Uterus (tissue), 4 donors: ENCODE measurements around the gene LMX1B. TPM values are rescaled to one million over a fixed set of nuclear protein-coding genes. Genes with fewer than 3 reads are reported as not detected.

Experiments
- DNase-seq, 2 donors: peaks; one replicate each; pipeline ENCODE4 v3.0.0-alpha.2; 2019 to 2020
- H3K27ac ChIP-seq, 2 donors: fragments of 200-600 bp; sonication (generic); 1 replicate in 1 of 2; 2 replicates in 1 of 2; pipeline ENCODE4 v1.5.1; 2016 to 2018
- H3K27me3 ChIP-seq, 2 donors: fragments of 200-600 bp; sonication (generic); one replicate each; pipeline ENCODE4 v1.5.1; 2018 to 2019; ENCODE audit warnings: control low read depth in 1 of 2
- H3K36me3 ChIP-seq, 2 donors: fragments of 200-600 bp; sonication (generic); one replicate each; pipeline ENCODE4 v1.5.1; 2019; ENCODE audit warnings: control low read depth in 1 of 2
- H3K4me1 ChIP-seq, 2 donors: fragments of 200-600 bp; sonication (generic); one replicate each; pipeline ENCODE4 v1.5.1; 2018 to 2019; ENCODE audit warnings: control low read depth in 1 of 2
- H3K4me3 ChIP-seq, 2 donors: fragments of 200-600 bp; sonication (generic); 1 replicate in 1 of 2; 2 replicates in 1 of 2; pipeline ENCODE4 v1.5.1; 2018 to 2019; ENCODE audit warnings: mild to moderate bottlenecking in 1 of 2
- H3K9me3 ChIP-seq, 2 donors: fragments of 200-600 bp; sonication (generic); one replicate each; pipeline ENCODE4 v1.5.1; 2019; ENCODE audit warnings: control low read depth in 1 of 2
- POLR2A ChIP-seq, 2 donors: fragments of 450-650 bp; IDR thresholded peaks; one replicate each; pipeline ENCODE4 v1.6.1; 2016; ENCODE audit warnings: antibody characterized with exemption in 2 of 2, mild to moderate bottlenecking in 1 of 2, moderate library complexity in 1 of 2
- intact Hi-C: fragments of 100-400 bp; cut with DNase I; formaldehyde crosslinking; loops from one replicate; pipeline ENCODE4 v1.15.1; 2023; ENCODE audit warnings: low total_unique reads
- total RNA-seq, 4 donors: library from RNA; depleted of rRNA in 3 of 4; stranded (reverse); fragments of >200 nt in 3 of 4; gene quantifications; one replicate each; pipeline versions ENCODE4 v1.1.0 to v1.2.4, GENCODE V29; 2014 to 2023
- TF ChIP-seq, protein P1 (sequence below), 4 experiments: fragments of 200-600 bp in 2 of 4; fragments of 450-650 bp in 2 of 4; sonication (generic) in 2 of 4; IDR thresholded peaks; one replicate each; pipeline ENCODE4 v1.5.1; 2016 to 2019; ENCODE audit warnings: antibody characterized with exemption in 4 of 4, mild to moderate bottlenecking in 2 of 4, moderate library complexity in 1 of 4
- donor health status: DM: yes; HTN: yes; CAD: no.

LMX1B gene
- total RNA-seq, 4 donors from 2014 or later, result not detected

- intact Hi-C loops, result no loop called here
- no peak for TF ChIP-seq POLR2A (IDR thresholded peaks at IDR 0.05)
- TF ChIP-seq, protein P1, sequence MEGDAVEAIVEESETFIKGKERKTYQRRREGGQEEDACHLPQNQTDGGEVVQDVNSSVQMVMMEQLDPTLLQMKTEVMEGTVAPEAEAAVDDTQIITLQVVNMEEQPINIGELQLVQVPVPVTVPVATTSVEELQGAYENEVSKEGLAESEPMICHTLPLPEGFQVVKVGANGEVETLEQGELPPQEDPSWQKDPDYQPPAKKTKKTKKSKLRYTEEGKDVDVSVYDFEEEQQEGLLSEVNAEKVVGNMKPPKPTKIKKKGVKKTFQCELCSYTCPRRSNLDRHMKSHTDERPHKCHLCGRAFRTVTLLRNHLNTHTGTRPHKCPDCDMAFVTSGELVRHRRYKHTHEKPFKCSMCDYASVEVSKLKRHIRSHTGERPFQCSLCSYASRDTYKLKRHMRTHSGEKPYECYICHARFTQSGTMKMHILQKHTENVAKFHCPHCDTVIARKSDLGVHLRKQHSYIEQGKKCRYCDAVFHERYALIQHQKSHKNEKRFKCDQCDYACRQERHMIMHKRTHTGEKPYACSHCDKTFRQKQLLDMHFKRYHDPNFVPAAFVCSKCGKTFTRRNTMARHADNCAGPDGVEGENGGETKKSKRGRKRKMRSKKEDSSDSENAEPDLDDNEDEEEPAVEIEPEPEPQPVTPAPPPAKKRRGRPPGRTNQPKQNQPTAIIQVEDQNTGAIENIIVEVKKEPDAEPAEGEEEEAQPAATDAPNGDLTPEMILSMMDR (IDR thresholded peaks at IDR 0.05), result no peak
- Histone ChIP-seq H3K36me3 (no peaks in the 10 kb centered on the region), H3K9me3 (no peaks in the 10 kb centered on the region), H3K27me3 (peaks cover 8 to 52% of the 10 kb centered on the region in 2 donors), H3K4me3 (no peak overlapping the region), H3K4me1 (peaks cover 0 to 10% of the 10 kb centered on the region in 2 donors), H3K27ac (no peak overlapping the region)
- DNase-seq, result no peak
Measured at GRCh38 chr9:126618585-126619360, 5.0 kb downstream of the LMX1B start.

GRCh38 chr9:126619361-126620135, 5.8 kb downstream of the LMX1B start:
- intact Hi-C loops, result no loop called here
- Histone ChIP-seq H3K4me1 (peaks cover 0 to 10% of the 10 kb centered on the region in 2 donors), H3K27me3 (peaks cover 5 to 57% of the 10 kb centered on the region in 2 donors), H3K4me3 (no peak overlapping the region), H3K36me3 (no peaks in the 10 kb centered on the region), H3K27ac (no peak overlapping the region), H3K9me3 (no peaks in the 10 kb centered on the region)
- DNase-seq, result no peak
- TF ChIP-seq POLR2A (IDR thresholded peaks at IDR 0.05), result no peak
- TF ChIP-seq, protein P1 (IDR thresholded peaks at IDR 0.05), result no peak

GRCh38 chr9:126620478-126620877, 6.8 kb downstream of the LMX1B start:
- TF ChIP-seq, protein P1 (IDR thresholded peaks at IDR 0.05), result no peak
- Histone ChIP-seq H3K36me3 (no peaks in the 10 kb centered on the region), H3K4me1 (peaks cover 0 to 3% of the 10 kb centered on the region in 2 donors), H3K4me3 (no peak overlapping the region), H3K27me3 (peaks cover 5 to 62% of the 10 kb centered on the region in 2 donors), H3K27ac (no peak overlapping the region), H3K9me3 (no peaks in the 10 kb centered on the region)
- DNase-seq, result no peak
- intact Hi-C loops, result no loop called here

GRCh38 chr9:126621061-126621918, 7.6 kb downstream of the LMX1B start:
- DNase-seq, result no peak
- H3K4me3 ChIP-seq, result no peak overlapping the region
- H3K27ac ChIP-seq, result no peak overlapping the region
- no peaks in the 10 kb centered on the region for H3K9me3 ChIP-seq
- H3K36me3 ChIP-seq, result no peaks in the 10 kb centered on the region
- TF ChIP-seq, protein P1 (IDR thresholded peaks at IDR 0.05), result no peak
- no peak for TF ChIP-seq POLR2A (IDR thresholded peaks at IDR 0.05)
- intact Hi-C loops, result no loop called here
- H3K27me3 ChIP-seq, result peaks cover 5 to 62% of the 10 kb centered on the region in 2 donors
- H3K4me1 ChIP-seq, result peaks cover 0 to 4% of the 10 kb centered on the region in 2 donors
